Activated naive CD8-positive, alpha-beta T cell treated with anti-CD3 and anti-CD28 coated beads for 36 hours (primary cell): ENCODE measurements around the gene FAM163B. TPM values are rescaled to one million over a fixed set of nuclear protein-coding genes. Genes with fewer than 3 reads are reported as not detected.
A peak's percentile ranks its signal among the peaks of the same experiment; 100 is the strongest.

Experiments used
- DNase-seq: peaks from one replicate; pipeline ENCODE4 v3.0.0; 2021
- H3K27ac Mint-ChIP-seq: one replicate; pipeline ENCODE4 v1.8.0; 2022; ENCODE audit warnings: mild to moderate bottlenecking, moderate library complexity, mixed read lengths
- H3K27me3 Mint-ChIP-seq: one replicate; pipeline ENCODE4 v1.8.0; 2022; ENCODE audit warnings: mild to moderate bottlenecking, mixed read lengths
- H3K36me3 Mint-ChIP-seq: one replicate; pipeline ENCODE4 v1.8.0; 2021; ENCODE audit warnings: mild to moderate bottlenecking, mixed read lengths
- H3K4me1 Mint-ChIP-seq: one replicate; pipeline ENCODE4 v1.8.0; 2021; ENCODE audit warnings: mixed read lengths
- H3K4me3 Mint-ChIP-seq: one replicate; pipeline ENCODE4 v1.8.0; 2022; ENCODE audit warnings: mild to moderate bottlenecking, moderate library complexity, mixed read lengths
- H3K9me3 Mint-ChIP-seq: one replicate; pipeline ENCODE4 v1.8.0; 2022; ENCODE audit warnings: mixed read lengths
- total RNA-seq, 2 experiments: library from RNA; stranded (reverse); gene quantifications; one replicate each; pipeline ENCODE4 v1.2.3, GENCODE V29; 2021

Gene FAM163B
- total RNA-seq, 2 experiments from 2014 or later, result not detected

GRCh38 chr9:133576875-133577736, 32.1 kb downstream of the FAM163B start:
- DNase-seq, result no peak
- H3K4me3 Mint-ChIP-seq, result no peak overlapping the region
- peaks cover 44% of the 10 kb centered on the region for H3K27me3 Mint-ChIP-seq
- H3K9me3 Mint-ChIP-seq, result no peaks in the 10 kb centered on the region
- no peaks in the 10 kb centered on the region for H3K36me3 Mint-ChIP-seq
- no peak overlapping the region for H3K27ac Mint-ChIP-seq
- peaks cover 6% of the 10 kb centered on the region for H3K4me1 Mint-ChIP-seq

GRCh38 chr9:133576031-133576874, 32.9 kb downstream of the FAM163B start:
- Mint-ChIP-seq H3K36me3 (no peaks in the 10 kb centered on the region), H3K27me3 (peaks cover 37% of the 10 kb centered on the region), H3K9me3 (no peaks in the 10 kb centered on the region), H3K27ac (no peak overlapping the region), H3K4me3 (peak overlapping the region; percentile 29), H3K4me1 (peaks cover 6% of the 10 kb centered on the region)
- no peak for DNase-seq

GRCh38 chr9:133575186-133576030, 33.8 kb downstream of the FAM163B start:
- Mint-ChIP-seq H3K27ac (no peak overlapping the region), H3K27me3 (peaks cover 34% of the 10 kb centered on the region), H3K36me3 (no peaks in the 10 kb centered on the region), H3K9me3 (no peaks in the 10 kb centered on the region), H3K4me3 (no peak overlapping the region), H3K4me1 (peaks cover 6% of the 10 kb centered on the region)
- no peak for DNase-seq

DNA sequence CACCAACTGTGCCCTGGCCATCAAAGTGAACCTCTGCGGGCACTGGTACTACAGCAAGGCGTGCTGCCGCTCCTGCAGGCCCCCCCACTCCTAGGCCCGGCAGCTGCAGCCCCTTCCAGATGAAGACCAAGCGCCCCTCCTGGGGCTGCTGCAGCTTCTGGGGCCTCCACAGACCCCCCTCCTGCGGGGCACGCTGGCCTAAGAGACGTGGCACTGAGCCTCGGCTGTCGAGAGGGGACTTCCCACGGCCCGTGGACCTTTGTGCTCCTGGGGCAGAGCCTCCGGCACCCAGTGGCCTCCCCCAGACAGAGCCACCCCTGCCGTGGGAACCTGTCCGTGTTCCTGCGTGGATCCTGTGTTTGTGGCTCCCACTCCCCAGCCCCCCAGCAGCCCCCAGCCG, 34.4 kb downstream of the FAM163B start:
- DNase-seq, result no peak
- H3K4me1 Mint-ChIP-seq, result peaks cover 6% of the 10 kb centered on the region
- H3K27ac Mint-ChIP-seq, result no peak overlapping the region
- no peaks in the 10 kb centered on the region for H3K9me3 Mint-ChIP-seq
- no peaks in the 10 kb centered on the region for H3K36me3 Mint-ChIP-seq
- H3K4me3 Mint-ChIP-seq, result no peak overlapping the region
- H3K27me3 Mint-ChIP-seq, result peaks cover 29% of the 10 kb centered on the region

DNA sequence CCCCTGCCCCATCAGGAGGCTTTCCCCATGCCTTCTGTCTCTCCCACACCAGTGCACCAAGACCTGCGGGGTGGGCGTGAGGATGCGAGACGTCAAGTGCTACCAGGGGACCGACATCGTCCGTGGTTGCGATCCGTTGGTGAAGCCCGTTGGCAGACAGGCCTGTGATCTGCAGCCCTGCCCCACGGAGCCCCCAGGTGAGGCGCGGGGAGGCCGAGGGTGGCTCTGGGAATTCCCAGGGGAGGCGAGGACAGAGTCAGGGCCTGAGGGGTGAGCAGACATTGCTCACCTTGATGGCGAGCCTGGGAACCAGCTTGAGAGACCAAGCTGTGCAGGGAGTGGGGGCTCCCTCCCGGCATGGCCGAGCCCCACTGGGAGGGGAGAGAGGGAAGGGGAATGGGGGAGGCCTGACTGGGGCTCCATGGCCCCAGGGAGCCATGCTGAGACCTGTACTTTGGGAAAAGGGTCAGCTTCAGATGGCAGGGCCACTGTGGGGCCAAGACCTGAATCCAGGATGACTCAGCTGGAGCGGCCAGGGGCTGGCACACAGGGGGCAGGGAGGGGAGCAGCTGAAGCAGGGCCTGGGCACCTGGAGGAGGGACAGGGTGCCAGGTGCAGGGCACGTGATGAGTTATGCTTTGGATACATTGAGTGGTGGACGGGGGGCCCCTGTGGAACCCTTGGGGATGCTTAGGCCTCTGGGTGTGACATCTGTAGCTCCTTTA, 35.2 kb downstream of the FAM163B start:
- Mint-ChIP-seq H3K27me3 (peaks cover 25% of the 10 kb centered on the region), H3K27ac (no peak overlapping the region), H3K4me3 (no peak overlapping the region), H3K4me1 (peaks cover 6% of the 10 kb centered on the region), H3K36me3 (no peaks in the 10 kb centered on the region), H3K9me3 (no peaks in the 10 kb centered on the region)
- DNase-seq, result no peak

DNA sequence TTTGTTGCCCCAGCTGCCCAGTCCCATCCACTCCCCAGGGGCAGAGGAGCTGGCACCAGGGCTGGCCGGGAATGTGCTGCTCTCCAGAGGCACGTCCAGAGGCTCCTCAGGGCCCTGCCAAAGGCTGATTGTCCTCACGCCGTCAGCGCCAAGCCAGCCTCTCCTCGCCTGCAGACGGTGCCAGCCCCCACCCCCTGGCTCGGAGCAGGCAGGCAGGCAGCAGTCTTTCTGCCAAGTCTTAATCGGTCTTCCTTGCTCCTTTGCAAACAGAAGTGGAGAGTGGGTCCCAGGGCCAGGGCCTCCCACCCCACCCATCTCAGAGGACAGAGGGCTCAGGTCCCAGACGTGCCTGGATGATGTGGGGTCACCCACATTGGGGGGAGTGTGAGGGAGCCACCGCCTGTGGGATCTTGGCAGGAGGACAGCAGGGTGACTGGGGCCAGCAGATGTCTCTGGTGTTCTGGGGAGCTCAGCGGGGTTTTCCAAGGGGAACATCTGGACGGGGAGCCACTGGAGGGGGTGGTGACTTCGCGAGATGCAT, 36.3 kb downstream of the FAM163B start:
- Mint-ChIP-seq H3K4me1 (peaks cover 6% of the 10 kb centered on the region), H3K9me3 (no peaks in the 10 kb centered on the region), H3K36me3 (no peaks in the 10 kb centered on the region), H3K27me3 (peaks cover 20% of the 10 kb centered on the region), H3K27ac (no peak overlapping the region), H3K4me3 (no peak overlapping the region)
- DNase-seq, result no peak

GRCh38 chr9:133571896-133572595, 37.1 kb downstream of the FAM163B start:
- Mint-ChIP-seq H3K4me1 (peaks cover 6% of the 10 kb centered on the region), H3K27me3 (peaks cover 12% of the 10 kb centered on the region), H3K9me3 (no peaks in the 10 kb centered on the region), H3K4me3 (no peak overlapping the region), H3K27ac (no peak overlapping the region), H3K36me3 (no peaks in the 10 kb centered on the region)
- no peak for DNase-seq

- no peak for DNase-seq
- Mint-ChIP-seq H3K27me3 (peaks cover 6% of the 10 kb centered on the region), H3K4me1 (peaks cover under 1% of the 10 kb centered on the region), H3K4me3 (no peak overlapping the region), H3K27ac (no peak overlapping the region), H3K9me3 (no peaks in the 10 kb centered on the region), H3K36me3 (no peaks in the 10 kb centered on the region)
Measured at GRCh38 chr9:133571391-133571890, 37.7 kb downstream of the FAM163B start.

- no peaks in the 10 kb centered on the region for H3K27me3 Mint-ChIP-seq
- no peaks in the 10 kb centered on the region for H3K9me3 Mint-ChIP-seq
- no peaks in the 10 kb centered on the region for H3K4me1 Mint-ChIP-seq
- H3K27ac Mint-ChIP-seq, result no peak overlapping the region
- DNase-seq, result no peak
- no peaks in the 10 kb centered on the region for H3K36me3 Mint-ChIP-seq
- no peak overlapping the region for H3K4me3 Mint-ChIP-seq
Measured at GRCh38 chr9:133570691-133571080, 38.5 kb downstream of the FAM163B start.

DNA sequence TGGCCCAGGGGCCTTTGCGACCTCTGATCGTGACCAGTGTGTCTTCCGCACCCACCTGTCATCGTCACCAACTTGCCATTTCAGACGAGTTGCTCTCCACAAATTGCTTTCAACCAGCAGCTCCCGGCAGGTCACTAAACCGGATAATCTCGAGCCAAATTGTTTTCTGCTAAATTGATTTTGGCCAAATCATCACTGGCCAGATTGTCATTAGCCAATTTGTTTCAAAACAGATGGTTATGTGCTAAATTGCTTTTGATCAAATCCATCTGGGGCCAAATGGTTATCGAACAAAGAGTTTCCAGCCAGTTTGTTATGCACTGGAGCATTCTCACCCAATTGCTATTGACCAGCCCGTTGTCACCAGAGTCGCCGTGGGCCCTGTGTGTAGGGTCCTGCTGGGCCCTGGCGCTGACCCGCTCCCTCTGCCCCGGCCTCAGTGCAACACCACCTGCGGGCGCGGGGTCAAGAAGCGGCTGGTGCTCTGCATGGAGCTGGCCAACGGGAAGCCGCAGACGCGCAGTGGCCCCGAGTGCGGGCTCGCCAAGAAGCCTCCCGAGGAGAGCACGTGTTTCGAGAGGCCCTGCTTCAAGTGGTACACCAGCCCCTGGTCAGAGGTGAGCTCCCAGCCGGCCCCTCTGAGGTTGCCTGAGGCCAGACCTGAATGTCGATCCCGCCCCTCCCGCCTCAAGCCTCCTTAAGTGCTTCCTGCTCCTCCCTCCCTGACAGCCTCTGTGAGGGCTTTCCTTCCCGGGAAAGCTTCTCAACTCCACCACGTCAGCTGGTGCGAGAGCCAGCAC, 39.1 kb downstream of the FAM163B start:
- H3K9me3 Mint-ChIP-seq, result no peaks in the 10 kb centered on the region
- H3K36me3 Mint-ChIP-seq, result no peaks in the 10 kb centered on the region
- DNase-seq, result no peak
- H3K27me3 Mint-ChIP-seq, result no peaks in the 10 kb centered on the region
- no peak overlapping the region for H3K27ac Mint-ChIP-seq
- no peaks in the 10 kb centered on the region for H3K4me1 Mint-ChIP-seq
- no peak overlapping the region for H3K4me3 Mint-ChIP-seq

GRCh38 chr9:133569121-133569785, 39.9 kb downstream of the FAM163B start:
- Mint-ChIP-seq H3K27me3 (no peaks in the 10 kb centered on the region), H3K36me3 (no peaks in the 10 kb centered on the region), H3K9me3 (no peaks in the 10 kb centered on the region), H3K4me3 (no peak overlapping the region), H3K27ac (no peak overlapping the region), H3K4me1 (no peaks in the 10 kb centered on the region)
- DNase-seq, result no peak

DNA sequence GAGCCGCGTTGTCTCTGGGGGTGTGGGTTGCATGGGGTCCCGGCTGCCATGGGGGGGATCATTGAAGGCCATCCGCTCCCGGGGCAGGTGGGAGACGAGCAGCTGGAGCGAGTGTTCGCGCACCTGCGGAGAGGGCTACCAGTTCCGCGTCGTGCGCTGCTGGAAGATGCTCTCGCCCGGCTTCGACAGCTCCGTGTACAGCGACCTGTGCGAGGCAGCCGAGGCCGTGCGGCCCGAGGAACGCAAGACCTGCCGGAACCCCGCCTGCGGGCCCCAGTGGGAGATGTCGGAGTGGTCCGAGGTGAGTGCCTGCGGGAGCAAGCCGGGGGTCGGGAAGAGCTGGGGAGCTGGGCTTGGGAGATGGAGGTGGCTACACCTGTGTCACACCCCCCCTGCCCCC, 41.0 kb downstream of the FAM163B start:
- no peaks in the 10 kb centered on the region for H3K36me3 Mint-ChIP-seq
- no peaks in the 10 kb centered on the region for H3K9me3 Mint-ChIP-seq
- DNase-seq, result no peak
- H3K4me3 Mint-ChIP-seq, result no peak overlapping the region
- no peak overlapping the region for H3K27ac Mint-ChIP-seq
- peaks cover 3% of the 10 kb centered on the region for H3K4me1 Mint-ChIP-seq
- no peaks in the 10 kb centered on the region for H3K27me3 Mint-ChIP-seq
